CD4-positive, CD25-positive, alpha-beta regulatory T cell (primary cell): Measurements from ENCODE around the gene NOS1AP. TPM values are rescaled to one million over a fixed set of nuclear protein-coding genes. Genes with fewer than 3 reads are reported as not detected.
A peak's percentile ranks its signal among the peaks of the same experiment; 100 is the strongest.

Experiments used
- ATAC-seq, 2 donors: fragments of 150-1000 bp; cut with Tn5 transposase; one replicate each; pipeline ENCODE4 v1.10.0; 2021; ENCODE audit warnings: low read depth in 2 of 2, moderate number of reproducible peaks in 2 of 2, moderate library complexity in 1 of 2
- DNase-seq, 3 donors: peaks; one replicate each; pipeline versions ENCODE4 v3.0.0 to v3.0.0-alpha.2; 2012 to 2022; ENCODE audit warnings: mixed read lengths in 1 of 3
- H3K27ac ChIP-seq: one replicate; pipeline ENCODE4 v1.7.0; 2013; ENCODE audit warnings: mild to moderate bottlenecking, low read length; ENCODE audit not compliant: insufficient read depth, poor library complexity, severe bottlenecking
- H3K27me3 ChIP-seq: one replicate; pipeline ENCODE4 v1.7.0; 2013; ENCODE audit warnings: low read length; ENCODE audit not compliant: control insufficient read depth, insufficient read depth
- H3K36me3 ChIP-seq: one replicate; pipeline ENCODE4 v1.7.0; 2013; ENCODE audit warnings: mild to moderate bottlenecking, low read length, moderate library complexity; ENCODE audit not compliant: control insufficient read depth, insufficient read depth
- H3K4me1 ChIP-seq: 2 replicates; pipeline ENCODE4 v1.7.0; 2013; ENCODE audit warnings: mild to moderate bottlenecking, low read length; ENCODE audit not compliant: insufficient read depth, control insufficient read depth, poor library complexity, severe bottlenecking
- H3K4me3 ChIP-seq: one replicate; pipeline ENCODE4 v1.7.0; 2013; ENCODE audit warnings: low read depth, mild to moderate bottlenecking, low read length, moderate library complexity
- H3K9me3 ChIP-seq, 2 experiments: 1 replicate in 1 of 2; 2 replicates in 1 of 2; pipeline ENCODE4 v1.7.0; 2013; ENCODE audit warnings: low read length in 2 of 2, mild to moderate bottlenecking in 1 of 2, moderate library complexity in 1 of 2; ENCODE audit not compliant: control insufficient read depth in 2 of 2
- H3K27ac Mint-ChIP-seq, 3 donors: one replicate each; pipeline ENCODE4 v1.8.0; 2020 to 2022; ENCODE audit warnings: mild to moderate bottlenecking in 3 of 3, mixed read lengths in 3 of 3, moderate library complexity in 2 of 3
- H3K27me3 Mint-ChIP-seq: one replicate; pipeline ENCODE4 v1.8.0; 2022; ENCODE audit warnings: mild to moderate bottlenecking, mixed read lengths
- H3K36me3 Mint-ChIP-seq: one replicate; pipeline ENCODE4 v1.8.0; 2020; ENCODE audit warnings: mixed read lengths
- H3K4me1 Mint-ChIP-seq, 4 donors: one replicate each; pipeline ENCODE4 v1.8.0; 2020 to 2022; ENCODE audit warnings: mixed read lengths in 4 of 4, mild to moderate bottlenecking in 1 of 4
- H3K4me3 Mint-ChIP-seq, 4 donors: one replicate each; pipeline ENCODE4 v1.8.0; 2020 to 2022; ENCODE audit warnings: mild to moderate bottlenecking in 4 of 4, mixed read lengths in 4 of 4, moderate library complexity in 3 of 4
- H3K9me3 Mint-ChIP-seq, 7 donors: one replicate each; pipeline ENCODE4 v1.8.0; 2020 to 2022; ENCODE audit warnings: mixed read lengths in 7 of 7, mild to moderate bottlenecking in 3 of 7, moderate library complexity in 2 of 7
- polyA plus RNA-seq, 4 donors: library from polyadenylated mRNA; unstranded; fragments of 300-500 nt; fragmentation: Illumina TruSeq; gene quantifications; one replicate each; pipeline ENCODE4 v1.2.3, GENCODE V29; 2021
- total RNA-seq: library from RNA; stranded (reverse); gene quantifications from one replicate; pipeline ENCODE4 v1.2.3, GENCODE V29; 2022

NOS1AP gene
- not detected for total RNA-seq
- not detected for polyA plus RNA-seq

GRCh38 chr1:162069334-162070093 lies at the start of gene NOS1AP:
NOS1AP (plus strand) TSS chr1:162069691; CDS start chr1:162070178, 487 bp downstream.
- Mint-ChIP-seq H3K36me3 (no peaks in the 10 kb centered on the region), H3K9me3 (peaks cover 0 to 4% (median 0%) of the 10 kb centered on the region in 7 donors), H3K27me3 (peaks cover 65% of the 10 kb centered on the region), H3K27ac (no peak within 1 kb of the TSS), H3K4me1 (peaks cover 0 to 12% (median 6%) of the 10 kb centered on the region in 4 donors), H3K4me3 (peak within 1 kb of the TSS; percentile 80 to 87 (median 80))
- peak; percentile 94 for ATAC-seq
- Histone ChIP-seq H3K36me3 (no peaks in the 10 kb centered on the region), H3K4me3 (peak within 1 kb of the TSS; percentile 44), H3K27me3 (peaks cover 47% of the 10 kb centered on the region), H3K27ac (no peak within 1 kb of the TSS), H3K4me1 (peaks cover 16% of the 10 kb centered on the region), H3K9me3 (no peaks in the 10 kb centered on the region)
- peak; percentile 59 to 76 (median 65) for DNase-seq

GRCh38 chr1:162020150-162020549 lies 49.3 kb upstream of the NOS1AP start:
- ATAC-seq (no peak), DNase-seq (no peak)
- no peak overlapping the region for H3K27ac ChIP-seq
- peaks cover 47% of the 10 kb centered on the region for H3K27me3 Mint-ChIP-seq
- peaks cover 12% of the 10 kb centered on the region for H3K4me1 ChIP-seq
- peaks cover 0 to 12% (median 3%) of the 10 kb centered on the region in 4 donors for H3K4me1 Mint-ChIP-seq
- H3K4me3 Mint-ChIP-seq, result no peak overlapping the region
- no peaks in the 10 kb centered on the region for H3K36me3 ChIP-seq
- H3K36me3 Mint-ChIP-seq, result no peaks in the 10 kb centered on the region
- H3K9me3 ChIP-seq, result no peaks in the 10 kb centered on the region
- peaks cover 13% of the 10 kb centered on the region for H3K27me3 ChIP-seq
- no peak overlapping the region for H3K27ac Mint-ChIP-seq
- H3K9me3 Mint-ChIP-seq, result peaks cover 0 to 3% (median 0%) of the 10 kb centered on the region in 7 donors
- H3K4me3 ChIP-seq, result no peak overlapping the region

- Histone ChIP-seq H3K4me1 (peaks cover 12% of the 10 kb centered on the region), H3K9me3 (no peaks in the 10 kb centered on the region), H3K27ac (no peak overlapping the region), H3K36me3 (no peaks in the 10 kb centered on the region), H3K4me3 (no peak overlapping the region), H3K27me3 (peaks cover 12% of the 10 kb centered on the region)
- DNase-seq, result no peak
- Mint-ChIP-seq H3K27me3 (peaks cover 47% of the 10 kb centered on the region), H3K27ac (no peak overlapping the region), H3K4me1 (peaks cover 0 to 12% (median 3%) of the 10 kb centered on the region in 4 donors), H3K9me3 (peaks cover 0 to 3% (median 0%) of the 10 kb centered on the region in 7 donors), H3K36me3 (no peaks in the 10 kb centered on the region), H3K4me3 (peak overlapping the region in 2 of 4 donors; percentile 8 to 26)
- no peak for ATAC-seq
Observed at GRCh38 chr1:162021124-162021523, 48.4 kb upstream of the NOS1AP start.

- H3K27ac ChIP-seq, result no peak overlapping the region
- ATAC-seq (no peak), DNase-seq (no peak)
- no peaks in the 10 kb centered on the region for H3K9me3 ChIP-seq
- H3K4me1 ChIP-seq, result peaks cover 12% of the 10 kb centered on the region
- H3K4me1 Mint-ChIP-seq, result peaks cover 0 to 12% (median 3%) of the 10 kb centered on the region in 4 donors
- peaks cover 0 to 3% (median 0%) of the 10 kb centered on the region in 7 donors for H3K9me3 Mint-ChIP-seq
- no peaks in the 10 kb centered on the region for H3K36me3 ChIP-seq
- peak overlapping the region; percentile 68 to 91 (median 80) for H3K4me3 Mint-ChIP-seq
- H3K4me3 ChIP-seq, result no peak overlapping the region
- H3K27ac Mint-ChIP-seq, result peak overlapping the region in 1 of 3 donors; percentile 43
- H3K27me3 Mint-ChIP-seq, result peaks cover 60% of the 10 kb centered on the region
- H3K27me3 ChIP-seq, result peaks cover 17% of the 10 kb centered on the region
- no peaks in the 10 kb centered on the region for H3K36me3 Mint-ChIP-seq
Observed at GRCh38 chr1:162022626-162023025, 46.9 kb upstream of the NOS1AP start.

- DNase-seq, result no peak
- peaks cover 65% of the 10 kb centered on the region for H3K27me3 Mint-ChIP-seq
- Histone ChIP-seq H3K27me3 (peaks cover 16% of the 10 kb centered on the region), H3K4me3 (no peak overlapping the region), H3K9me3 (no peaks in the 10 kb centered on the region), H3K4me1 (peaks cover 12% of the 10 kb centered on the region), H3K27ac (no peak overlapping the region), H3K36me3 (no peaks in the 10 kb centered on the region)
- no peak overlapping the region for H3K27ac Mint-ChIP-seq
- H3K9me3 Mint-ChIP-seq, result peaks cover 0 to 3% (median 0%) of the 10 kb centered on the region in 7 donors
- H3K36me3 Mint-ChIP-seq, result no peaks in the 10 kb centered on the region
- peak overlapping the region; percentile 73 to 91 (median 80) for H3K4me3 Mint-ChIP-seq
- H3K4me1 Mint-ChIP-seq, result peaks cover 0 to 12% (median 3%) of the 10 kb centered on the region in 4 donors
- ATAC-seq, result no peak
Observed at GRCh38 chr1:162023181-162023546, 46.3 kb upstream of the NOS1AP start.

- peak within 1 kb of the TSS; percentile 73 to 91 (median 80) for H3K4me3 Mint-ChIP-seq
- Histone ChIP-seq H3K9me3 (no peaks in the 10 kb centered on the region), H3K4me3 (peak within 1 kb of the TSS; percentile 67), H3K4me1 (peaks cover 12% of the 10 kb centered on the region), H3K27ac (no peak within 1 kb of the TSS), H3K27me3 (peaks cover 20% of the 10 kb centered on the region), H3K36me3 (no peaks in the 10 kb centered on the region)
- DNase-seq, result peak; percentile 8 to 55 (median 21)
- H3K27ac Mint-ChIP-seq, result peak within 1 kb of the TSS in 1 of 3 donors; percentile 43
- peaks cover 0 to 3% (median 0%) of the 10 kb centered on the region in 7 donors for H3K9me3 Mint-ChIP-seq
- peaks cover 0 to 12% (median 3%) of the 10 kb centered on the region in 4 donors for H3K4me1 Mint-ChIP-seq
- H3K27me3 Mint-ChIP-seq, result peaks cover 65% of the 10 kb centered on the region
- no peaks in the 10 kb centered on the region for H3K36me3 Mint-ChIP-seq
- ATAC-seq, result peak; percentile 29 to 67
Observed at GRCh38 chr1:162023547-162024501, 45.7 kb upstream of the NOS1AP start, which contains the start of gene OLFML2B. OLFML2B (minus strand) TSS chr1:162023869; CDS start chr1:162023430, 439 bp downstream.

GRCh38 chr1:162025541-162025940 lies 44.0 kb upstream of the NOS1AP start:
- Mint-ChIP-seq H3K27ac (no peak overlapping the region), H3K27me3 (peaks cover 62% of the 10 kb centered on the region), H3K4me1 (peaks cover 0 to 12% (median 3%) of the 10 kb centered on the region in 4 donors), H3K9me3 (peaks cover 0 to 3% (median 0%) of the 10 kb centered on the region in 7 donors), H3K4me3 (no peak overlapping the region), H3K36me3 (no peaks in the 10 kb centered on the region)
- no peaks in the 10 kb centered on the region for H3K36me3 ChIP-seq
- H3K9me3 ChIP-seq, result no peaks in the 10 kb centered on the region
- no peak overlapping the region for H3K27ac ChIP-seq
- no peak for ATAC-seq
- H3K4me3 ChIP-seq, result no peak overlapping the region
- peaks cover 25% of the 10 kb centered on the region for H3K27me3 ChIP-seq
- peaks cover 12% of the 10 kb centered on the region for H3K4me1 ChIP-seq
- no peak for DNase-seq
